Osteoblast (primary cell): ENCODE results near the gene FNDC3B. TPM values are rescaled to one million over a fixed set of nuclear protein-coding genes. Genes with fewer than 3 reads are reported as not detected.

Source experiments
- DNase-seq: peaks from one replicate; pipeline ENCODE4 v3.0.0; 2011; ENCODE audit warnings: low spot score, mixed read lengths; ENCODE audit not compliant: insufficient read length; ENCODE audit errors: missing footprints
- H2AFZ ChIP-seq: 2 replicates; pipeline ENCODE4 v1.6.0; 2011; ENCODE audit warnings: mild to moderate bottlenecking, low read length
- H3K27ac ChIP-seq: 2 replicates; pipeline ENCODE4 v1.5.1; 2011; ENCODE audit warnings: mild to moderate bottlenecking, low read depth, low read length, moderate library complexity
- H3K27me3 ChIP-seq: 2 replicates; pipeline ENCODE4 v1.6.0; 2012; ENCODE audit warnings: mild to moderate bottlenecking, control low read depth, inconsistent platforms, low read length, moderate library complexity; ENCODE audit not compliant: insufficient read depth
- H3K36me3 ChIP-seq: 2 replicates; pipeline ENCODE4 v1.5.1; 2011; ENCODE audit warnings: mild to moderate bottlenecking, low read length, control low read depth, moderate library complexity; ENCODE audit not compliant: insufficient read depth
- H3K4me1 ChIP-seq: 2 replicates; pipeline ENCODE4 v1.5.1; 2011; ENCODE audit warnings: mild to moderate bottlenecking, low read length, control low read depth, moderate library complexity; ENCODE audit not compliant: insufficient read depth
- H3K4me2 ChIP-seq: 2 replicates; pipeline ENCODE4 v1.6.0; 2011; ENCODE audit warnings: mild to moderate bottlenecking, low read length; ENCODE audit not compliant: insufficient read depth
- H3K4me3 ChIP-seq: fragments of 200-600 bp; sonication (generic); 3 replicates; pipeline ENCODE4 v1.5.1; 2012; ENCODE audit warnings: mild to moderate bottlenecking, low read length, inconsistent platforms; ENCODE audit not compliant: insufficient read depth
- H3K79me2 ChIP-seq: 2 replicates; pipeline ENCODE4 v1.6.0; 2012; ENCODE audit warnings: mild to moderate bottlenecking, low read length, control low read depth, inconsistent platforms; ENCODE audit not compliant: insufficient read depth
- H3K9me3 ChIP-seq: 2 replicates; pipeline ENCODE4 v1.5.1; 2011; ENCODE audit warnings: low read depth, low read length, control low read depth
- H4K20me1 ChIP-seq: 2 replicates; pipeline ENCODE4 v1.6.0; 2012; ENCODE audit warnings: mild to moderate bottlenecking, low read length, control low read depth; ENCODE audit not compliant: insufficient read depth
- CTCF ChIP-seq: IDR thresholded peaks from 2 replicates; pipeline ENCODE4 v1.5.1; 2011; ENCODE audit warnings: mild to moderate bottlenecking, low read depth, low read length, moderate library complexity; ENCODE audit errors: extremely low read depth
- total RNA-seq: library from RNA; depleted of rRNA; stranded (reverse); fragments of >200 nt; gene quantifications from 2 replicates; pipeline ENCODE4 v1.2.3, GENCODE V29; 2012

FNDC3B gene
- total RNA-seq, 1 donor: 179 TPM

- peaks cover 77% of the 10 kb centered on the region for H4K20me1 ChIP-seq
- H3K79me2 ChIP-seq: peaks cover 100% of the 10 kb centered on the region
- no peak for TF ChIP-seq CTCF
- no peak for DNase-seq
- no peaks in the 10 kb centered on the region for H3K9me3 ChIP-seq
- H3K4me3 ChIP-seq: no peak overlapping the region
- no peak overlapping the region for H3K4me2 ChIP-seq
- no peaks in the 10 kb centered on the region for H3K27me3 ChIP-seq
- peaks cover 33% of the 10 kb centered on the region for H3K4me1 ChIP-seq
- H2AFZ ChIP-seq: no peak overlapping the region
- peaks cover 45% of the 10 kb centered on the region for H3K36me3 ChIP-seq
- H3K27ac ChIP-seq: no peak overlapping the region
Observed at GRCh38 chr3:172048599-172048998, 9.2 kb downstream of the FNDC3B start.

DNA sequence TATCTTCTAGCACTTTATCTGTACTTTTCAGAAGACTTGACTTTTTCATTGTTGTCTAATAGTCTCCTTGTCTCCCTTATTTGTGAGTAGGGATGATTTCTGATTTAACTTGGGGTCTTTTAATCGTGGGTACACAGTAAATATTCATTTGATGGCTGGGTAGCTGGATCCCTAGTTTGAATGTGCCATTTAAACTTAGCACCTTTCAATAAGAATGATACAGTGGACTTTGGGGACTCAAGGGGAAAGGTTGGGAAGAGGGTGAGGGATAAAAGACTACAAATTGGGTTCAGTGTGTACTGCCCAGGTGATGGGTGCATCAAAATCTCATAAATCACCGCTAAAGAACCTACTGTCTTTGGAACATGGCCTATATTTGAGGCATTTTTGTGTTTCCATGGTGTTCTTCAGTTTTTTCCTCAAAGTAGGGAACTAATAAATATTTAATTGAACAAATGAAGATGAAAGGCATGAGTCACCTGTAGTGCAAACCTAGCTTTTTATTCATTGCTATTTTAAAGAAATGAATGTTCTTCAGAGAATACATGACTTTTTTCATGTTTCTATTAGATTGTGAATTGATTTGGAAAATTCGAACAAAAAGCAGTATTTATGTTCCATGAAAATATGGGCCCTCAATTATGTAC is 12.1 kb downstream of the FNDC3B start:
- Histone ChIP-seq H3K36me3 (peaks cover 49% of the 10 kb centered on the region), H3K9me3 (no peaks in the 10 kb centered on the region), H3K4me2 (no peak overlapping the region), H3K79me2 (peaks cover 98% of the 10 kb centered on the region), H3K27ac (peak overlapping the region; percentile 13), H3K27me3 (no peaks in the 10 kb centered on the region), H4K20me1 (peaks cover 70% of the 10 kb centered on the region), H3K4me1 (peaks cover 20% of the 10 kb centered on the region), H2AFZ (no peak overlapping the region), H3K4me3 (no peak overlapping the region)
- TF ChIP-seq CTCF: no peak
- DNase-seq: no peak

GRCh38 chr3:172051957-172052354 is 12.6 kb downstream of the FNDC3B start:
- DNase-seq: no peak
- Histone ChIP-seq H3K9me3 (no peaks in the 10 kb centered on the region), H3K4me2 (no peak overlapping the region), H3K27me3 (no peaks in the 10 kb centered on the region), H3K79me2 (peaks cover 98% of the 10 kb centered on the region), H4K20me1 (peaks cover 70% of the 10 kb centered on the region), H2AFZ (no peak overlapping the region), H3K27ac (no peak overlapping the region), H3K4me1 (peaks cover 25% of the 10 kb centered on the region), H3K36me3 (peaks cover 53% of the 10 kb centered on the region), H3K4me3 (no peak overlapping the region)
- no peak for TF ChIP-seq CTCF

DNA sequence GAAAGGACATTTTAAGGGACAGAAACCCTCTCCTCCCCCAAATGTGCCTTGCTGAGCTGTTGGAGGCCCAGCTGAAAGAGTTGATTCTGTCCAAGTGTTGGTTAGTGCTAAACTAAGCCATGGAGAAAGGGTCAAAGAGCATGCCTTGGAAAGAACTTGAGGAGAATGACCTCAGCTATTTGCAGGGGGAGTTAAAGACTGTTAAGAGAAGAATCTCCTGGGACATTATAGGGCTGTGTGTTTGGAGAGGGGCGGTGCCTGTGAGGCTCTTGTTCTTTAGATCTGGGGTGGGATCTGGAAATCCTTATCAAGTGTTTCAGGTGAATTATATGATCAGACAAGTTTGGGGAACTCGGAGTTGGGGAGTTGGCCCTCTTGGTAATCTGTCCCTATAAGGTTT is 13.0 kb downstream of the FNDC3B start:
- peaks cover 70% of the 10 kb centered on the region for H4K20me1 ChIP-seq
- DNase-seq: no peak
- no peaks in the 10 kb centered on the region for H3K9me3 ChIP-seq
- H3K79me2 ChIP-seq: peaks cover 98% of the 10 kb centered on the region
- no peaks in the 10 kb centered on the region for H3K27me3 ChIP-seq
- H3K4me3 ChIP-seq: no peak overlapping the region
- peaks cover 57% of the 10 kb centered on the region for H3K36me3 ChIP-seq
- H3K4me2 ChIP-seq: no peak overlapping the region
- H3K4me1 ChIP-seq: peaks cover 28% of the 10 kb centered on the region
- H3K27ac ChIP-seq: no peak overlapping the region
- no peak for TF ChIP-seq CTCF
- H2AFZ ChIP-seq: no peak overlapping the region
